Limb (tissue), 2 donors: ENCODE data around the gene CLDN24.
"Not testable (repeated sequence)": the region's sequence is repeated elsewhere in the genome, so short reads cannot be mapped to it uniquely, and the experiment has no call there.

Experiments used
- DNase-seq, 2 donors: peaks; one replicate each; pipeline ENCODE4 v3.0.0-alpha.2; 2016; ENCODE audit errors: extremely low spot score in 2 of 2

Gene CLDN24

GRCh38 chr4:183347566-183347965 is 25.3 kb upstream of the CLDN24 start:
- no peak for DNase-seq

- DNase-seq = no peak
Observed at GRCh38 chr4:183347146-183347545, 24.9 kb upstream of the CLDN24 start.

- no peak for DNase-seq
Observed at GRCh38 chr4:183345261-183345660, 23.0 kb upstream of the CLDN24 start.

- no peak for DNase-seq
Observed at GRCh38 chr4:183344523-183345255, 22.5 kb upstream of the CLDN24 start.

GRCh38 chr4:183343730-183344129 is 21.5 kb upstream of the CLDN24 start:
- no peak for DNase-seq

GRCh38 chr4:183342541-183343533 is 20.6 kb upstream of the CLDN24 start:
- DNase-seq = peak in 1 of 2 donors; percentile 64

- DNase-seq = peak in 1 of 2 donors; percentile 11
Observed at GRCh38 chr4:183337833-183338232, 15.6 kb upstream of the CLDN24 start.

GRCh38 chr4:183337349-183337748 is 15.1 kb upstream of the CLDN24 start:
- DNase-seq = peak in 1 of 2 donors; percentile 15

- peak; percentile 0 to 38 for DNase-seq
Observed at GRCh38 chr4:183335369-183335940, 13.2 kb upstream of the CLDN24 start.

- no peak for DNase-seq
Observed at GRCh38 chr4:183333983-183334382, 11.8 kb upstream of the CLDN24 start.

- DNase-seq = no peak
Observed at GRCh38 chr4:183333202-183333601, 11.0 kb upstream of the CLDN24 start.

- DNase-seq = no peak
Observed at GRCh38 chr4:183332447-183332846, 10.2 kb upstream of the CLDN24 start.

- no peak for DNase-seq
Observed at GRCh38 chr4:183330841-183331240, 8.6 kb upstream of the CLDN24 start.

GRCh38 chr4:183329954-183330742 is 7.9 kb upstream of the CLDN24 start:
- DNase-seq = no peak

GRCh38 chr4:183329244-183329643 is 7.0 kb upstream of the CLDN24 start:
- no peak for DNase-seq

GRCh38 chr4:183328832-183329231 is 6.6 kb upstream of the CLDN24 start:
- no peak for DNase-seq

- DNase-seq = no peak
Observed at GRCh38 chr4:183327827-183328226, 5.6 kb upstream of the CLDN24 start.

- no peak for DNase-seq
Observed at GRCh38 chr4:183326853-183327252, 4.6 kb upstream of the CLDN24 start.

- DNase-seq = not testable (repeated sequence)
Observed at GRCh38 chr4:183326387-183326786, 4.2 kb upstream of the CLDN24 start.

GRCh38 chr4:183324619-183325018 is 2.4 kb upstream of the CLDN24 start:
- DNase-seq = no peak

- not testable (repeated sequence) for DNase-seq
Observed at GRCh38 chr4:183324056-183324455, 1.8 kb upstream of the CLDN24 start.
